Measurements from ENCODE around the gene VIM.

- TF ChIP-seq NBN (IDR thresholded peaks at IDR 0.05), result no peak
- TF ChIP-seq, protein P1, sequence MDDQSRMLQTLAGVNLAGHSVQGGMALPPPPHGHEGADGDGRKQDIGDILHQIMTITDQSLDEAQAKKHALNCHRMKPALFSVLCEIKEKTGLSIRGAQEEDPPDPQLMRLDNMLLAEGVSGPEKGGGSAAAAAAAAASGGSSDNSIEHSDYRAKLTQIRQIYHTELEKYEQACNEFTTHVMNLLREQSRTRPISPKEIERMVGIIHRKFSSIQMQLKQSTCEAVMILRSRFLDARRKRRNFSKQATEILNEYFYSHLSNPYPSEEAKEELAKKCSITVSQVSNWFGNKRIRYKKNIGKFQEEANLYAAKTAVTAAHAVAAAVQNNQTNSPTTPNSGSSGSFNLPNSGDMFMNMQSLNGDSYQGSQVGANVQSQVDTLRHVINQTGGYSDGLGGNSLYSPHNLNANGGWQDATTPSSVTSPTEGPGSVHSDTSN (IDR thresholded peaks at IDR 0.05; ENCODE audit: insufficient replicate concordance, low read depth, low read length), result no peak
- TF ChIP-seq FOS (IDR thresholded peaks at IDR 0.05; ENCODE audit: borderline replicate concordance, extremely low read depth, insufficient read length), result no peak
- no peak for TF ChIP-seq POLR2A (IDR thresholded peaks at IDR 0.05; ENCODE audit: low read depth, low read length)
These were observed 5.4 kb downstream of the VIM start for GRCh38 chr10:17233286-17233991.
